HEK293 (cell line): ENCODE data around the gene MYO5B.
A peak's percentile ranks its signal among the peaks of the same experiment; 100 is the strongest.

Source experiments
- BCL11B ChIP-seq: fragments of 450-650 bp; formaldehyde crosslinking; IDR thresholded peaks from 2 replicates; pipeline ENCODE4 v1.5.1; 2016; ENCODE audit warnings: low read depth, missing biosample characterization, missing genetic modification characterization
- FEZF1 ChIP-seq: fragments of 450-650 bp; formaldehyde crosslinking; IDR thresholded peaks from 2 replicates; pipeline ENCODE4 v1.5.1; 2016; ENCODE audit warnings: missing biosample characterization, missing genetic modification characterization
- KLF16 ChIP-seq: fragments of 450-650 bp; formaldehyde crosslinking; IDR thresholded peaks from 2 replicates; pipeline ENCODE4 v1.5.1; 2017; ENCODE audit warnings: missing biosample characterization, missing genetic modification characterization
- MYNN ChIP-seq: fragments of 450-650 bp; formaldehyde crosslinking; IDR thresholded peaks from 2 replicates; pipeline ENCODE4 v1.5.1; 2016; ENCODE audit warnings: missing biosample characterization, missing genetic modification characterization, borderline replicate concordance
- SCRT2 ChIP-seq: fragments of 450-650 bp; formaldehyde crosslinking; IDR thresholded peaks from 2 replicates; pipeline ENCODE4 v1.5.1; 2016; ENCODE audit warnings: missing biosample characterization, missing genetic modification characterization
- ZBTB20 ChIP-seq: fragments of 450-650 bp; formaldehyde crosslinking; IDR thresholded peaks from 2 replicates; pipeline ENCODE4 v1.5.1; 2016; ENCODE audit warnings: missing biosample characterization, missing genetic modification characterization
- ZBTB8A ChIP-seq: fragments of 450-650 bp; formaldehyde crosslinking; IDR thresholded peaks from 2 replicates; pipeline ENCODE4 v1.5.1; 2016; ENCODE audit warnings: missing biosample characterization, missing genetic modification characterization
- ZEB2 ChIP-seq: fragments of 450-650 bp; formaldehyde crosslinking; IDR thresholded peaks from 2 replicates; pipeline ENCODE4 v1.5.1; 2016; ENCODE audit warnings: missing biosample characterization, missing genetic modification characterization
- ZFHX2 ChIP-seq: fragments of 450-650 bp; formaldehyde crosslinking; conservative IDR thresholded peaks from 2 replicates; pipeline ENCODE4 v1.5.1; 2016; ENCODE audit warnings: missing biosample characterization, missing genetic modification characterization
- ZFP69B ChIP-seq: fragments of 450-650 bp; formaldehyde crosslinking; IDR thresholded peaks from 2 replicates; pipeline ENCODE4 v1.5.1; 2016; ENCODE audit warnings: missing biosample characterization, missing genetic modification characterization
- ZIC2 ChIP-seq: fragments of 450-650 bp; formaldehyde crosslinking; IDR thresholded peaks from 2 replicates; pipeline ENCODE4 v1.5.1; 2016; ENCODE audit warnings: missing biosample characterization, missing genetic modification characterization
- ZNF121 ChIP-seq: fragments of 450-650 bp; formaldehyde crosslinking; IDR thresholded peaks from 2 replicates; pipeline ENCODE4 v1.5.1; 2016; ENCODE audit warnings: missing biosample characterization, missing genetic modification characterization
- ZNF140 ChIP-seq: fragments of 450-650 bp; formaldehyde crosslinking; IDR thresholded peaks from 2 replicates; pipeline ENCODE4 v1.5.1; 2016; ENCODE audit warnings: missing biosample characterization, missing genetic modification characterization
- ZNF174 ChIP-seq: fragments of 450-650 bp; formaldehyde crosslinking; IDR thresholded peaks from 2 replicates; pipeline ENCODE4 v1.5.0; 2017; ENCODE audit warnings: missing biosample characterization, mild to moderate bottlenecking, missing genetic modification characterization
- ZNF175 ChIP-seq: fragments of 450-650 bp; formaldehyde crosslinking; IDR thresholded peaks from 2 replicates; pipeline ENCODE4 v1.5.1; 2016; ENCODE audit warnings: missing biosample characterization, missing genetic modification characterization
- ZNF248 ChIP-seq: fragments of 450-650 bp; formaldehyde crosslinking; IDR thresholded peaks from 2 replicates; pipeline ENCODE4 v1.5.1; 2017; ENCODE audit warnings: missing biosample characterization, missing genetic modification characterization
- ZNF350 ChIP-seq: fragments of 450-650 bp; formaldehyde crosslinking; IDR thresholded peaks from 2 replicates; pipeline ENCODE4 v1.5.0; 2017; ENCODE audit warnings: missing biosample characterization, mild to moderate bottlenecking, missing genetic modification characterization
- ZNF366 ChIP-seq: fragments of 450-650 bp; formaldehyde crosslinking; conservative IDR thresholded peaks from 2 replicates; pipeline ENCODE4 v1.5.1; 2016; ENCODE audit warnings: missing biosample characterization, missing genetic modification characterization
- ZNF391 ChIP-seq: fragments of 450-650 bp; formaldehyde crosslinking; IDR thresholded peaks from 2 replicates; pipeline ENCODE4 v1.5.1; 2016; ENCODE audit warnings: low read depth, missing biosample characterization, missing genetic modification characterization, borderline replicate concordance
- ZNF48 ChIP-seq: fragments of 450-650 bp; formaldehyde crosslinking; IDR thresholded peaks from 2 replicates; pipeline ENCODE4 v1.5.1; 2016; ENCODE audit warnings: missing biosample characterization, missing genetic modification characterization
- ZNF510 ChIP-seq: fragments of 450-650 bp; formaldehyde crosslinking; IDR thresholded peaks from 2 replicates; pipeline ENCODE4 v1.5.1; 2018; ENCODE audit warnings: mild to moderate bottlenecking, missing genetic modification characterization, missing biosample characterization; ENCODE audit not compliant: insufficient replicate concordance
- ZNF514 ChIP-seq: fragments of 450-650 bp; formaldehyde crosslinking; IDR thresholded peaks from 2 replicates; pipeline ENCODE4 v1.5.1; 2016; ENCODE audit warnings: missing biosample characterization, missing genetic modification characterization
- ZNF521 ChIP-seq: fragments of 450-650 bp; formaldehyde crosslinking; IDR thresholded peaks from 2 replicates; pipeline ENCODE4 v1.5.1; 2017; ENCODE audit warnings: missing biosample characterization, mild to moderate bottlenecking, missing genetic modification characterization
- ZNF558 ChIP-seq: fragments of 450-650 bp; formaldehyde crosslinking; IDR thresholded peaks from 2 replicates; pipeline ENCODE4 v1.5.1; 2016; ENCODE audit warnings: missing biosample characterization, missing genetic modification characterization
- ZNF600 ChIP-seq: fragments of 450-650 bp; formaldehyde crosslinking; IDR thresholded peaks from 2 replicates; pipeline ENCODE4 v1.5.1; 2016; ENCODE audit warnings: missing biosample characterization, missing genetic modification characterization
- ZNF621 ChIP-seq: fragments of 450-650 bp; formaldehyde crosslinking; IDR thresholded peaks from 2 replicates; pipeline ENCODE4 v1.5.1; 2017; ENCODE audit warnings: missing biosample characterization, missing genetic modification characterization
- ZXDB ChIP-seq: fragments of 450-650 bp; formaldehyde crosslinking; IDR thresholded peaks from 2 replicates; pipeline ENCODE4 v1.5.1; 2016; ENCODE audit warnings: missing biosample characterization, missing genetic modification characterization
- TF ChIP-seq, protein P1 (sequence below): fragments of 450-650 bp; formaldehyde crosslinking; IDR thresholded peaks from 2 replicates; pipeline ENCODE4 v1.5.1; 2016; ENCODE audit warnings: missing biosample characterization, missing genetic modification characterization, borderline replicate concordance
- TF ChIP-seq, protein P2 (sequence below): fragments of 450-650 bp; formaldehyde crosslinking; IDR thresholded peaks from 2 replicates; pipeline ENCODE4 v1.5.1; 2016; ENCODE audit warnings: missing biosample characterization, missing genetic modification characterization
- TF ChIP-seq, protein P3 (sequence below): fragments of 450-650 bp; formaldehyde crosslinking; IDR thresholded peaks from 2 replicates; pipeline ENCODE4 v1.5.1; 2016; ENCODE audit warnings: missing biosample characterization, missing genetic modification characterization, low read depth
- TF ChIP-seq, protein P4 (sequence below): fragments of 450-650 bp; IDR thresholded peaks from 2 replicates; pipeline ENCODE4 v1.5.1; 2018; ENCODE audit warnings: missing biosample characterization, mild to moderate bottlenecking, missing genetic modification characterization

Gene MYO5B

DNA sequence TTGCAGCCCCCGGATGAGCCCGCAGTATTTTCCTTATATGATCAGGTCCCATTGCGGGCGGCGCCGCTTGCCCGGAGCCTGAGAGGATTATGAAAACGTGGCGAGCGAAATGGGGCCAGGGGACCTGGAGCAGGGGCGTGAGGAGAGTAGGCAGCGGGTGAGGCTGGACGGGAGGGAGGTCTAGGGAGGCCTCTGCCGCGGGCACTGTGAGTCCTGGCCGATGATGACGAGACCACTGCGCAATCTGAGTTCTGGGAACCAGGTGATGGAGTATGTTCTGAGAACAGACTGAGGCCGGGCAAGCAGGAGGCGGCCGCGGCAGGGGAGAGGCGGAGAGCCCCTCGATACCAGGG, 380.8 kb downstream of the MYO5B start (continued):
- TF ChIP-seq ZNF558 (tag by site-specific recombination) (no peak), ZNF366 (tag by site-specific recombination) (no peak), ZNF121 (tag by site-specific recombination) (no peak), ZNF521 (tag by site-specific recombination) (no peak), KLF16 (tag by site-specific recombination) (peak; percentile 48; the same call in 1 of the 2 replicates), MYNN (tag by site-specific recombination) (no peak), ZFP69B (no peak), ZNF350 (tag by site-specific recombination) (no peak), ZBTB8A (tag by site-specific recombination) (no peak), ZBTB20 (tag by site-specific recombination) (peak; percentile 44; the same call in 1 of the 2 replicates), ZFHX2 (tag by site-specific recombination) (peak; percentile 54; the same call in 1 of the 2 replicates), ZXDB (tag by site-specific recombination) (peak; percentile 47), ZNF175 (tag by site-specific recombination) (no peak), ZNF600 (tag by site-specific recombination) (peak; percentile 15; the same call in 1 of the 2 replicates), ZNF174 (tag by site-specific recombination) (no peak), ZEB2 (tag by site-specific recombination) (no peak), SCRT2 (tag by site-specific recombination) (no peak), ZIC2 (tag by site-specific recombination) (no peak), ZNF510 (tag by site-specific recombination) (no peak), ZNF514 (no peak), ZNF621 (tag by site-specific recombination) (no peak), ZNF248 (tag by site-specific recombination) (no peak), ZNF140 (tag by site-specific recombination) (no peak), ZNF391 (tag by site-specific recombination) (no peak), ZNF48 (tag by site-specific recombination) (no peak), FEZF1 (tag by site-specific recombination) (no peak), BCL11B (tag by site-specific recombination) (no peak)
- TF ChIP-seq, protein P1, sequence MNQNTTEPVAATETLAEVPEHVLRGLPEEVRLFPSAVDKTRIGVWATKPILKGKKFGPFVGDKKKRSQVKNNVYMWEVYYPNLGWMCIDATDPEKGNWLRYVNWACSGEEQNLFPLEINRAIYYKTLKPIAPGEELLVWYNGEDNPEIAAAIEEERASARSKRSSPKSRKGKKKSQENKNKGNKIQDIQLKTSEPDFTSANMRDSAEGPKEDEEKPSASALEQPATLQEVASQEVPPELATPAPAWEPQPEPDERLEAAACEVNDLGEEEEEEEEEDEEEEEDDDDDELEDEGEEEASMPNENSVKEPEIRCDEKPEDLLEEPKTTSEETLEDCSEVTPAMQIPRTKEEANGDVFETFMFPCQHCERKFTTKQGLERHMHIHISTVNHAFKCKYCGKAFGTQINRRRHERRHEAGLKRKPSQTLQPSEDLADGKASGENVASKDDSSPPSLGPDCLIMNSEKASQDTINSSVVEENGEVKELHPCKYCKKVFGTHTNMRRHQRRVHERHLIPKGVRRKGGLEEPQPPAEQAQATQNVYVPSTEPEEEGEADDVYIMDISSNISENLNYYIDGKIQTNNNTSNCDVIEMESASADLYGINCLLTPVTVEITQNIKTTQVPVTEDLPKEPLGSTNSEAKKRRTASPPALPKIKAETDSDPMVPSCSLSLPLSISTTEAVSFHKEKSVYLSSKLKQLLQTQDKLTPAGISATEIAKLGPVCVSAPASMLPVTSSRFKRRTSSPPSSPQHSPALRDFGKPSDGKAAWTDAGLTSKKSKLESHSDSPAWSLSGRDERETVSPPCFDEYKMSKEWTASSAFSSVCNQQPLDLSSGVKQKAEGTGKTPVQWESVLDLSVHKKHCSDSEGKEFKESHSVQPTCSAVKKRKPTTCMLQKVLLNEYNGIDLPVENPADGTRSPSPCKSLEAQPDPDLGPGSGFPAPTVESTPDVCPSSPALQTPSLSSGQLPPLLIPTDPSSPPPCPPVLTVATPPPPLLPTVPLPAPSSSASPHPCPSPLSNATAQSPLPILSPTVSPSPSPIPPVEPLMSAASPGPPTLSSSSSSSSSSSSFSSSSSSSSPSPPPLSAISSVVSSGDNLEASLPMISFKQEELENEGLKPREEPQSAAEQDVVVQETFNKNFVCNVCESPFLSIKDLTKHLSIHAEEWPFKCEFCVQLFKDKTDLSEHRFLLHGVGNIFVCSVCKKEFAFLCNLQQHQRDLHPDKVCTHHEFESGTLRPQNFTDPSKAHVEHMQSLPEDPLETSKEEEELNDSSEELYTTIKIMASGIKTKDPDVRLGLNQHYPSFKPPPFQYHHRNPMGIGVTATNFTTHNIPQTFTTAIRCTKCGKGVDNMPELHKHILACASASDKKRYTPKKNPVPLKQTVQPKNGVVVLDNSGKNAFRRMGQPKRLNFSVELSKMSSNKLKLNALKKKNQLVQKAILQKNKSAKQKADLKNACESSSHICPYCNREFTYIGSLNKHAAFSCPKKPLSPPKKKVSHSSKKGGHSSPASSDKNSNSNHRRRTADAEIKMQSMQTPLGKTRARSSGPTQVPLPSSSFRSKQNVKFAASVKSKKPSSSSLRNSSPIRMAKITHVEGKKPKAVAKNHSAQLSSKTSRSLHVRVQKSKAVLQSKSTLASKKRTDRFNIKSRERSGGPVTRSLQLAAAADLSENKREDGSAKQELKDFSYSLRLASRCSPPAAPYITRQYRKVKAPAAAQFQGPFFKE (tag by site-specific recombination): no peak
- TF ChIP-seq, protein P2, sequence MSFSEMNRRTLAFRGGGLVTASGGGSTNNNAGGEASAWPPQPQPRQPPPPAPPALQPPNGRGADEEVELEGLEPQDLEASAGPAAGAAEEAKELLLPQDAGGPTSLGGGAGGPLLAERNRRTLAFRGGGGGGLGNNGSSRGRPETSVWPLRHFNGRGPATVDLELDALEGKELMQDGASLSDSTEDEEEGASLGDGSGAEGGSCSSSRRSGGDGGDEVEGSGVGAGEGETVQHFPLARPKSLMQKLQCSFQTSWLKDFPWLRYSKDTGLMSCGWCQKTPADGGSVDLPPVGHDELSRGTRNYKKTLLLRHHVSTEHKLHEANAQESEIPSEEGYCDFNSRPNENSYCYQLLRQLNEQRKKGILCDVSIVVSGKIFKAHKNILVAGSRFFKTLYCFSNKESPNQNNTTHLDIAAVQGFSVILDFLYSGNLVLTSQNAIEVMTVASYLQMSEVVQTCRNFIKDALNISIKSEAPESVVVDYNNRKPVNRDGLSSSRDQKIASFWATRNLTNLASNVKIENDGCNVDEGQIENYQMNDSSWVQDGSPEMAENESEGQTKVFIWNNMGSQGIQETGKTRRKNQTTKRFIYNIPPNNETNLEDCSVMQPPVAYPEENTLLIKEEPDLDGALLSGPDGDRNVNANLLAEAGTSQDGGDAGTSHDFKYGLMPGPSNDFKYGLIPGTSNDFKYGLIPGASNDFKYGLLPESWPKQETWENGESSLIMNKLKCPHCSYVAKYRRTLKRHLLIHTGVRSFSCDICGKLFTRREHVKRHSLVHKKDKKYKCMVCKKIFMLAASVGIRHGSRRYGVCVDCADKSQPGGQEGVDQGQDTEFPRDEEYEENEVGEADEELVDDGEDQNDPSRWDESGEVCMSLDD (tag by site-specific recombination): peak; percentile 46; the same call in 1 of the 2 replicates
- TF ChIP-seq, protein P3, sequence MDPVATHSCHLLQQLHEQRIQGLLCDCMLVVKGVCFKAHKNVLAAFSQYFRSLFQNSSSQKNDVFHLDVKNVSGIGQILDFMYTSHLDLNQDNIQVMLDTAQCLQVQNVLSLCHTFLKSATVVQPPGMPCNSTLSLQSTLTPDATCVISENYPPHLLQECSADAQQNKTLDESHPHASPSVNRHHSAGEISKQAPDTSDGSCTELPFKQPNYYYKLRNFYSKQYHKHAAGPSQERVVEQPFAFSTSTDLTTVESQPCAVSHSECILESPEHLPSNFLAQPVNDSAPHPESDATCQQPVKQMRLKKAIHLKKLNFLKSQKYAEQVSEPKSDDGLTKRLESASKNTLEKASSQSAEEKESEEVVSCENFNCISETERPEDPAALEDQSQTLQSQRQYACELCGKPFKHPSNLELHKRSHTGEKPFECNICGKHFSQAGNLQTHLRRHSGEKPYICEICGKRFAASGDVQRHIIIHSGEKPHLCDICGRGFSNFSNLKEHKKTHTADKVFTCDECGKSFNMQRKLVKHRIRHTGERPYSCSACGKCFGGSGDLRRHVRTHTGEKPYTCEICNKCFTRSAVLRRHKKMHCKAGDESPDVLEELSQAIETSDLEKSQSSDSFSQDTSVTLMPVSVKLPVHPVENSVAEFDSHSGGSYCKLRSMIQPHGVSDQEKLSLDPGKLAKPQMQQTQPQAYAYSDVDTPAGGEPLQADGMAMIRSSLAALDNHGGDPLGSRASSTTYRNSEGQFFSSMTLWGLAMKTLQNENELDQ (tag by site-specific recombination): no peak
- TF ChIP-seq, protein P4, sequence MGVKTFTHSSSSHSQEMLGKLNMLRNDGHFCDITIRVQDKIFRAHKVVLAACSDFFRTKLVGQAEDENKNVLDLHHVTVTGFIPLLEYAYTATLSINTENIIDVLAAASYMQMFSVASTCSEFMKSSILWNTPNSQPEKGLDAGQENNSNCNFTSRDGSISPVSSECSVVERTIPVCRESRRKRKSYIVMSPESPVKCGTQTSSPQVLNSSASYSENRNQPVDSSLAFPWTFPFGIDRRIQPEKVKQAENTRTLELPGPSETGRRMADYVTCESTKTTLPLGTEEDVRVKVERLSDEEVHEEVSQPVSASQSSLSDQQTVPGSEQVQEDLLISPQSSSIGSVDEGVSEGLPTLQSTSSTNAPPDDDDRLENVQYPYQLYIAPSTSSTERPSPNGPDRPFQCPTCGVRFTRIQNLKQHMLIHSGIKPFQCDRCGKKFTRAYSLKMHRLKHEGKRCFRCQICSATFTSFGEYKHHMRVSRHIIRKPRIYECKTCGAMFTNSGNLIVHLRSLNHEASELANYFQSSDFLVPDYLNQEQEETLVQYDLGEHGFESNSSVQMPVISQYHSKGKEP (tag by site-specific recombination): no peak
